ENCODE data around the gene LDLRAD4.

GRCh38 chr18:13455471-13455870 is 236.9 kb downstream of the LDLRAD4 start:
- TF ChIP-seq CTCF (IDR thresholded peaks at IDR 0.05) (no peak), POLR2A (IDR thresholded peaks at IDR 0.05) (no peak), EP300 (IDR thresholded peaks at IDR 0.05) (no peak), POLR2AphosphoS5 (IDR thresholded peaks at IDR 0.05) (no peak)

Measured in upper lobe of left lung (tissue), 4 donors.